ENCODE results near the gene MOV10L1.

MOV10L1 gene

DNA sequence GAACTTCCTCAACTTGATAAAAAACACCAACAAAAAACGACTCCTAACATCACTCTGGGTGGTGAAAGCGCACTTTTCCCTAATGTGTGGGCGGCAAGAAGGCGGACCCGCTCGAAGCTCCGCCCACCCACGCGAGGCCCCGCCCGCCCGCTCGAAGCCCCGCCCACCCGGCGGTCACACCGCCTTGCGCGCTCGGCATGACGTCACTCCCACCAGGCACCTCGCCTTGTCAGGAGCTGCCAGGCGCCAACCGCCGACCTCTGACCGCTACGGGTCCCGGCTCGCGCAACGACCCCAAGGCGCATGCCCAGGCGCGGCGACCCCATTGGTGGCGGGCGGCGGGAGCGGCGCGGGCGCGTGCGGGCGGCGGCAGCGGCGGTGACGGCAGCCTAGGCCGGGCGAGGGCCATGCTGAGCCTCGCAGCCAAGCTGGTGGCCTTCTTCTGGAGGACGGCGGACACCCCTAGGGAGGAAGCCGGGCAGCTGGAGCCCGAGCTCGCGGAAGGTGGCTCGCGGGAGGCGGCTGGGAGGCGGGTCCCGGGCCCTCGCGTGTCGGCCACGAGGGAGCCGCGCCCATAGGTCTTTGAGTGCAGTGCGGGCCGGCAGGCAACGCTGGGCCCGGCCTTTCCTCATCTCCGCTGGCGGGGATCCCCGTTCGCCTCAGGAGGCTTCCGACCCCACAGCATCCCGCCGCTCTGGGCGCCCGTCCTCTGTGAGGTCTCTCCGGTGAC, at the start of gene MOV10L1:
MOV10L1 (plus strand) TSS at position 325 of the 730 bp plus-strand sequence; CDS start at position 408, 83 bp downstream.
- no peak for DNase-seq (ENCODE audit: low spot score)

DNA sequence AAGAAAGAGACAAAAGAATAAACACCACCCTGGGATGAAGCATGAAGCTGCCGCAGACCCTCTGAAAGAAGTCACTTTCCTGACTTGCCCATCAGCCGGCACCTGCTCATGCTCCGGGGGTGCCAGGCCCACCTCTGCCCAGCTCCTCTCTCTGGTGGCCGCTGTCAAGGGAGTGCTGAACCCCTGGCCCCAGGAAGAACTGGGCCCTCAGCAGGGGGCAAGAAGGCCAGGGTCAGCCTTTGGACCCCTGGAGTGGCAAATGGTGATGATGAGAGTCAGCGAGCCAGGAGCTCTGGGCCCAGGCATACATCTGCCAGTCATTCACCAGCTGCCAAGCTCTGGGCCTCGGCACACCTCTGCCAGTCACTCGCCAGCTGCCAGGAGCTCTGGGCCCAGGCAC, 49.1 kb upstream of the MOV10L1 start:
- no peak for DNase-seq (ENCODE audit: low spot score)

DNA sequence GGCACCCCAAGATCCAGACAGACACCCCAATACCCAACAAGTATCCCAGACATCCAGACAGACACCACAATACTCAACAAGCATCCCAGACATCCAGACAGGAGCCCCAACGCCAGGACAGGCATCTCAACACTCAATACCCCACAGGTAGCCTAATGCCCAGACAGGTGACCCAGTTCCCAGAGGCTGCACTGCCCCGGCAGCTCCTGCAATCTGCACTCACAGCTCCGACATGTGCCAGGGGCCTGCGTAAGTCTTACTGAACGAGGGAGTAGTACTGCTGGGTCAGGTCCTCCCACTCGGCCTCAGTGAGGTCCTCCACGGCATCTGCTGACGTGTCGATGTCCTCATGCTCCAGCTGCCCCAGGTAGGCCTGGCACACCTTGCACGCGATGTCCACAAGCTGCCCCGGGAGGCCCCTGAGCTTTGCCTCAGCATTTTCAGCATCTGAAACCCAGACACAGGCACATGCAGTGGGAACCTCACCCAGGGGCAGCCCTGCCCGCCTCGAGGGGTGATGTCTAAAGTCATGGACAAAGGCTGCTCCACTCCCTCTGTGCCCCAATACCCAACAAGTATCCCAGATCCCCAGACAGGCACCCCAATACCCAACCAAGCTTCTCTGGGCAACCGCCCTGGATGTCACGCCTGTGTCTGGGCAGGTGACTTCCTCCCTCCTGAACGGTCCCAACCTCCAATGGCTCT, 48.3 kb upstream of the MOV10L1 start:
- no peak for DNase-seq (ENCODE audit: low spot score)

DNA sequence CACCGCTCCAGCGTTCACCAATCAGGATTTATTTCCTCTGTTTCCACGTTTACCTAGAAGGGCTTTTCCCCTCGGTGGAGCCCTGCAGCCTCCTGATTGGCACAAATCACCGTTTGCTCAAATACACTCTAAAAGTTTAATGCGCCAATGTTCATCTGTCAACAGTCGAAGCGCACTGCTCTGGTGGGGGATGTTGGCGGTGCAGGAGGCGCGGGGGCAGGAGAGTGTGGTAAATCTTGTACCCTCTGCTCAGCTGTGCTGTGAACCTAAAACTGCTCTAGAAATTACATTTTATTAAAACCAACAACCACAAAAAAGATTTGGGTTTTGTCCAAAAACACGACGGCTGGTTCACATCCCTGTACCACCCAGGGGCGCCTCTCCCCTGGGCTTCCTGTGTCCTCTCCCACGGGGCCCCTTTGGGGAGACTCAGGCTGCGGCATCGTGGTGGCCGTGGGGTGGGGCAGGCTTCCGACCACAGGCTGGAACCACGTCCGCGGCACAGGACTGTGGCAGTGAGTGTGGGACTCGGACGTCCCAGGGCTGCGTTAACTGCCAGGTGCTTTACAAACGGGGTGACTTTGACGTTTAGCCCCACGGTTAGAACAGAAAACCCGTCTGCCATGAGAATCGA, 45.2 kb upstream of the MOV10L1 start:
- no peak for DNase-seq (ENCODE audit: low spot score)

DNA sequence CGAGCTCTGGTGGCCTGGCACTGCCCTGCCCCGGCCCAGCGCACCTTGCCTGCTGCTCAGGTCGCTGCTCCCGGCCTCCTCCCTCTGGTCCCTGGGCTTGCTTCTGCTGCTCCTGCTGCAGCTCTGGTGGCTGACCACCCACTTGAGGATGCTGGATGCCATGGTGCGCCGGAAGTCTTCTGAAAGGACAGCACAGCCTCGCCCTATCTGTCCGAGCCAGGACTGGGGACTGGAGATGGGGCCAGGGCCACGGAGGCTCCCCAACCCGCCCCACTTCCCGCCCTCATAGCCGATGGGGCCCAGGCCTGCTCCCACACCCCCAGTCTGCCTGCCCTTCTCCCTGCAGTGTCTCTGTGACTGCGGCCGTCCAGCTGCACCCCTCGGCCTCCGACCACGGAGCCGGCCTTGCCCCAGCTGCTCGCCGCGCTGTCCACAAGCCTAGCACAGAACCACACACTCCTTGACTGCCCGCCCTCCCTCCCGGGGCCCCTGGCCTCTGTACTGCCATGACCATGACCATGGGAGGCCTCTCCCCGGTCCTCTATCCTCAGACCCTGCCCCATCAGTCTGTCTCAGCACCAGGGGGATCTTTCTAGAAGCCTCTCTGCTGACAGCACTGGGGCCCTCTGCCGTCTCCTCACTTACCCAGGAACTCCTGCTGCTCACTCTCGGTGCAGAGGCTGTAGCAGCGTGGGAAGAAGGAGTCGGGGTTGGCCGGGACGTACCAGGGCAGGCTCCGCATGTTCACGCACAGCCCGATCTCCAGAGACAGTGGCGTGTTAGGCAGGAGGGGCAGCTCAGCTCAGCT, 44.4 kb upstream of the MOV10L1 start:
- no peak for DNase-seq (ENCODE audit: low spot score)

DNA sequence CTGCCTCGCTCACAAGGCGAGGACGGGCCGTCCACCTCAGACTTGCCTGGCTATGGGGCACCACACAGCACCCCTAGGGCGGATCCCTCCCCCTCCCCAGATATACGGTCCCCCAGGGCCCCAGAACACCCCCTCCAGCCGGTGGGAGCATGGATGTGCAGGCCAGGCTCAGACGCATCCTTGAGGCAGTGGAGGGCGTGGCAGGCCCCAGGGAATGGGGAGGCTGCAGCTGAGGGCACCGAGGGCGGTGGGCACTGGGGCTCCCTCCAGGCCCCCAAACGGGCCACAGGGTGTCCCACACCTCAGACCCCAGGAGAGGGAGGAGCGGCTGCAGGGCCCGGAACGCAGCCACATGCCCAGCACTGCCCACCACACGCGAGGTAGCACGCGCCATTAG, 43.8 kb upstream of the MOV10L1 start:
- DNase-seq (ENCODE audit: low spot score), result no peak

DNA sequence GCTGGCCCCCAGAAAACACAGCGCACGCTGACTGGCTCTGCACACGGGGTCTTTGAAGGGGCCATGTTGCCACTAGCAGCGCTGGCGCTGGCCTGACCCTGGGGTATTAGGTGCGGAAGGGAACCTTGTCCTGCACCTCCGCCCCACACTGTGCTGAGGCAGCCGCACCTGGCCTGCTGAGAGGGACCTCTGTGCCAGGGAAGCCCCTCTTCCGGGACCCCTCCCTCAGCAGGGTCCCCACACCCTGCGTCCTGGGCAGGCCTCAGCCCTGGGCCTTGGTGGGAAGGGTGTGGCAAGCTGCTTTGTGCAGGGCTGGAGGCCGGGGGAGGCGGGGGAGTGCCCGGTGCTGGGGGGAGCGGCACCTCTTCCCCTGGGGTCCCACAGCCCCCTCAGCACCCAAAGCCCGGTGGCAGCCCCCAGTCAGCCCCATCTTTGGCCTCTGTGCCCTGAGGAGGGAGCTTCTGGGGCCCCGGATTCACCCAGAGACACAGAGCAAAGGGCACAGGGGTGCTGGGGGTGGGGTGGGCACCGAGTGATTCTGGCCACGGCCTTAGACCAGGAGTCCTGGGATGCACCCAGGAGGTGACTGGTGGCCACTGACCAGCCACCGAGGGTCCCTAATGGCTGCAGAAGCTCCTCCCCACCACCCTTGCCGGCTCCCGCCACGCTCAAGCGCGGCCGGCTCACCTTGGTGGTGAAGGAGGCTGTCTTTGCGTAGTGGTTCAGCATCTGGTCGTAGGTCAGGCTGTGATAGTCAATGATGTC, 43.1 kb upstream of the MOV10L1 start:
- DNase-seq (ENCODE audit: low spot score), result no peak

DNA sequence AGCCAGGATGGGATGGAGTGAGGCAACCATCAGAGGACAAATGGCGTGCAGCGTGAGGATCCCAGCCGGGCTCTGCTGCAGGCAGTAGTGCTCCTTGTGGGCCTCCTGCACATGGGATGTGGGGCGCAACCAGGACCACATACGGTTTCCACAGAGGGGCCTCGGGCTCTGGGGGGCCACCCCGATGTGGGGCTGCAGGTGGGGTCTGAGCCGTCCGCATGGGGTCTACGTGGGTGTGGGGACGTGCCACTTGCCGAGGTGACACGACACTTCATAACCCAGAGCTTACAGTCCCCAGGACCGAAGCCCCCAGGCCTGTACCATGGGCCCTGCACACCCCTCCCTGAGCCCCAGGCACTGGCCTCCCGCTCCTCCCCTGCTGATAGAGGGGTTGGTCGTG, 42.5 kb upstream of the MOV10L1 start:
- DNase-seq (ENCODE audit: low spot score), result no peak

DNA sequence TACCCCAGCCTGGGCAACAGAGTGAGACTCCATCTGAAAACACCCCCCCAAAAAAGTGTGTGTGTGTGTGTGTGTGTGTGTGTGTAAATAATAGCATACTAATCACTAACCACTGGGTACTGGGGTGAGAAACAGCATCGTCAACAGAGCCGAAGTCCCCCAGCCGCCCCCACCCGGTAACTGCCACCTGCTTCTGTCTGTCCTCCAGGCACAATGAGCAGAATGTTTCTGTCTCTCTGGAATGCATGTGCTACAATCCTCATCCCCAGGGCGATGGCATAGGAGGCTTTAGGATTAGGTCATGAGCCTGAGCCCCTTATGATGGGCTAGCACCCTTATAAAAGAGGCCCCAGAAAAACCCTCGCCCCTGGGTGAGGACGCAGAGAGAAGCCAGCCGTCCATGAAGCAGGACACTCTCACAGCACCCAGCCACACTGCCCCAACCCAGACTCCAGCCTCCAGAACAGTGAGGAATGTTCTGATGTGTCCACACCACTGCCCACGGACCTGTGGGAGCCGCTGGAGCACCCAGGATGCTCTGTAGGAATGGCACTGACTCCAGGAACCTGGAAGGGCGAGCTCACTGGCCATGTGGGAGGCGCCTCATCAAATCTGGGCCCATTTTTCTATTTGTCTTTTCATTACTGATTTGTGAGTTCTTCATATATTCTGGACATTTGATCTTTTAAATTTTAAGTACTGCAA, 41.6 kb upstream of the MOV10L1 start:
- DNase-seq (ENCODE audit: low spot score), result no peak

DNA sequence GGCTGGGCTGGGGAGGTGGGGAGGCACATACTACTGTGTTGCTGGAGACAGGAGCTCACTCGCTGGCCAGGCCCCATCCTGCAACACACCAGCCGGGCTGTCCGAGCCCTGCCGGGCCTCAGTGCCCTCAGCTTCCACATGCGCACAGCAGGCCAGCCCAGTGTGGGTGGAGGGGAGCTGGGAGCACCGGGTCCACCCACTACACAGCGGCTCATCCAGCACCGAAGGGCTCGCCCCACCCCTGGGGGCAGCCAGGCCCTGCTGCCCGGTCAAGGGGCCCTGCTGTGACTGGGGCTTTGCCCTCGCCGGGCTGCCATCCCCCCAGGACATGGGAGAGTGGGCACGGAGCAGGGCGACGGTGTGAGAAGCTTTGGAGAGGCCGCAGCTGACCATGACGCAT, 41.0 kb upstream of the MOV10L1 start:
- DNase-seq (ENCODE audit: low spot score), result no peak

DNA sequence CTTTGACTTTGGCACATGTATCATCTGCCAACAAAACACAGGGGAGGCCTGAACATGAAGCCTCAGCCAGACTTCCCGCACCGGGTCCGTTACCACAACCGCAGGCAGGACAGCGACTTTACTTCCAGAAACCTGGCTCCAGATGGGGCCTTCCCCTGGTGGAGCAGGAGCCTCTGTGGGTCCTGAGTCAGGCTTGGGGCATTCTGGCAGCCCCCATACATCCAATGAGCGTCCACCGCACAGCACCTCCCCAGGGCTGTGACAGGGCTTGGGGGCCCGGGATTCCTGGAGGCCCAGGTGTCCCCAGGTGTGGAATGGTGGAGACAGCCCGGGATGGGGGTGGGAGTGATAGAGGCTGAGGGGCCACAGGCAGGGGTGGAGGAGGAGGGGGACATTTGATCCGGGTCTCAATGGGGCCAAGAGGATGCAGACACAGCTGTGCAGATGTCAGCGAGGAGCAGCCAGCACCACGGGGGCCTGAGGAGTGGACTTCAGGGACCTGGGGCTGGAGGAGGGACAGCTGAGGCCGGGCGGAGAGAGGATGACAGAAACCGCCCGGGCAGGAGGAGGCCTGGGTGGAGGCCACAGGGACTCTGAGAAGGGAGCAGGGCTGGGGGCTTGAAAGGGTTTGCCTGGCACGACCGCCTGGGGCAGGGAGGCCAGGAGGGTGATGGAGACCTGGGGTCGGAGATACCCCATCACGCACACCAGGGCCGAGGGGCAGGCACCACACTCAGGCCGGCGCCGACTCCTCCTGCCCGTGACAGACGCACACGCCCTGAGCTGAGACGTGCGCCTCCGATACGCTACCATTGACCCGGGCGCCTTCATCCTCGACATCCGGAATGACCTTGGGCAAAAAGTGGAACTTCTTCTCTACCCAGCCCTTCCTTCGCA, 40.3 kb upstream of the MOV10L1 start:
- DNase-seq (ENCODE audit: low spot score), result no peak

DNA sequence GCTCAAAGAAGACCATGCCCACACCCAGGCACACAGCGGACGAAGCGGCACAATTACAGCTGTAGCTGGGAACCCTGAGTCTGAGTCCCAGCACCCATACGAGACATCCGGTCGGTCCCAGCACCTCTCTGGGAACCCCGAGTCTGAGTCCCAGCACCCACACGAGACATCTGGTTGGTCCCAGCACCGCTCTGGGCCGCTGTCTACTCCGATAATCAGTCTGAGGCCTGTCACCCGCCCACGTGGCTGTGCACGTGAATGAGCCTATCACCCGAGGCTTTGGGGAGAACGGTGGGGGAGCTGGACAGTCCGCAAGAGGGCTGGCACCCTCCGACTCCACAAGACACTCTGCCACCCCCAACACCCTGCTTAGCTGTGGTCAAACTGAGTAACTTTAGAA, 37.9 kb upstream of the MOV10L1 start:
- DNase-seq (ENCODE audit: low spot score), result no peak

DNA sequence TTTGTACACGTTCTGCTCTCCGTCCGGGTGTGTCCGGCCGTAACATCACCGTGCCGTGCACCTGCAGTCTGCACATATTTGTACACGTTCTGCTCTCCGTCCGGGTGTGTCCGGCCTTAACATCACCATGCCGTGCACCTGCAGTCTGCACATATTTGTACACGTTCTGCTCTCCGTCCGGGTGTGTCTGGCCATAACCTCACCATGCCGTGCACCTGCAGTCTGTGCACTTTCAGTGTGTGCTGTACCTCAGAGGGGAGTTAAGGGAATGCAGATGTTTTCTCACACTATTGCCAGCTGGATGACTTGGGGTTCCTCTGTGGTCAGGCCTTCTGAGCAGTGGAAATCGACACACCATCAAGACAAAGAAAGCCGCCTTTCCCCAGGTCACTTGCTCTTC, 35.9 kb upstream of the MOV10L1 start:
- DNase-seq (ENCODE audit: low spot score), result no peak

DNA sequence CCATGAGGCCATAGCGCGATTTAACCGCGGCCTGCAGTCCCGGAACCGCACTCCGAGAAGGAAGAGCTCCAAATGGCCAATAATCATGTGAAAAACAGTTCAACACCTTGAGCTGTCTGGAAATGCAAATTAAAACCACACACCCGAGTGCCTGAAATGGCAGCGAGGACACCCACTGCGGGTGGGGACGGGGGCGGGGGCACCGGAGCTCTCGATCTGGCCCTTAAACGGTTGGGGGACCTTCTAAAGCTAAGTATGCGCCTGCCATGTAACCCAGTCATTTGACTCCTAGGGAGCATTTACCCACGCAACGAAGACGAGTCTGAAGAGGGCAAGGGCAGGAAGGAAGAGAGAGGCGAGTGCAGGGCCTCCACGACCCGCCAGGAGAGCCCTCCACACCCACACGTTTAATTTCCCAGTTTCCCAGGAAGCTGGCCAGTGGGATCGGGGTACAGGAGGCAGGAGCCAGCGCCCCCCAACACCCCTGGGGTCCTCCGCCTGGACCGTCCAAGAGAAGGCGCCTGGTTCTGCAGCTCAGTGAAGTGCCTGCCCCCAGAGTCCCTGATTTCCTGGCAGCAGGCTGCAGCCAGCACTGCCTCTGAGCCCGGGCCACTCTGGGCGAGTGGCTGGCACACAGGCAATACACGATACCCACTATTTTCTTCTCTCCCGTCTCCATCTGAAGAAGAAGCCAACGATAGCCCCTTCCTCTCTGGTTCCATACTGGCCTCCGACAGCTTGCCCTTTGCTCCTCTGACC, 33.4 kb upstream of the MOV10L1 start:
- no peak for DNase-seq (ENCODE audit: low spot score)

DNA sequence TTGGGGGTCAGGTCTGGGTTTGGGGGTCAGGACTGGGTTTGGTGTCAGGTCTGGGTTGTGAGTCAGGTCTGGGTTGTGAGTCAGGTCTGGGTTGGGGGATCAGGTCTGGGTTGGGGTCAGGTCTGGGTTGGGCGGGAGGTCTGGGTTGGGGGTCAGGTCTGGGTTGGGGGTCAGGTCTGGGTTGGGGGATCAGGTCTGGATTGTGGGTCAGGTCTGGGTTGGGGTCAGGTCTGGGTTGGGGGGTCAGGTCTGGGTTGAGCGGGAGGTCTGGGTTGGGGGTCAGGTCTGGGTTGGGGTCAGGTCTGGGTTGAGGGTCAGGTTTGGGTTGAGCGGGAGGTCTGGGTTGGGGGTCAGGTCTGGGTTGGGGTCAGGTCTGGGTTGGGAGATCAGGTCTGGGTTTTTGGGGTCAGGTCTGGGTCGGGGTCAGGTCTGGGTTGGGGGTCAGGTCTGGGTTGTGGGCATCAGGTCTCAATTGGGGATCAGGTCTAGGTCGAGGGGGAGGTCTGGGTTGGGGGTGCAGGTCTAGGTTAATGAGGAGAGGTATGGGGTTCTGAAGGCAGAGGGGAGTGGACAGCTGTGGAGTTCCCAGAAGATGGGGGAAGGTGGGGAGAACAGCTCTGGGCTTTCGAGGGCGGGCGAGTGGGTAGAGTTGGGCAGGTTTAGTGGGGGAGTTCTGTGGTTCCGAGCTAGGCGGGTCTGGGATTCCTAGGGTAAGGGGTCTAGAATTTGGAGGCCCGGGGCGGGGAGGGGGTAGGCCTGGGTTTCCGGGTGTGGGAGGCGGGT, 32.3 kb upstream of the MOV10L1 start:
- no peak for DNase-seq (ENCODE audit: low spot score)

DNA sequence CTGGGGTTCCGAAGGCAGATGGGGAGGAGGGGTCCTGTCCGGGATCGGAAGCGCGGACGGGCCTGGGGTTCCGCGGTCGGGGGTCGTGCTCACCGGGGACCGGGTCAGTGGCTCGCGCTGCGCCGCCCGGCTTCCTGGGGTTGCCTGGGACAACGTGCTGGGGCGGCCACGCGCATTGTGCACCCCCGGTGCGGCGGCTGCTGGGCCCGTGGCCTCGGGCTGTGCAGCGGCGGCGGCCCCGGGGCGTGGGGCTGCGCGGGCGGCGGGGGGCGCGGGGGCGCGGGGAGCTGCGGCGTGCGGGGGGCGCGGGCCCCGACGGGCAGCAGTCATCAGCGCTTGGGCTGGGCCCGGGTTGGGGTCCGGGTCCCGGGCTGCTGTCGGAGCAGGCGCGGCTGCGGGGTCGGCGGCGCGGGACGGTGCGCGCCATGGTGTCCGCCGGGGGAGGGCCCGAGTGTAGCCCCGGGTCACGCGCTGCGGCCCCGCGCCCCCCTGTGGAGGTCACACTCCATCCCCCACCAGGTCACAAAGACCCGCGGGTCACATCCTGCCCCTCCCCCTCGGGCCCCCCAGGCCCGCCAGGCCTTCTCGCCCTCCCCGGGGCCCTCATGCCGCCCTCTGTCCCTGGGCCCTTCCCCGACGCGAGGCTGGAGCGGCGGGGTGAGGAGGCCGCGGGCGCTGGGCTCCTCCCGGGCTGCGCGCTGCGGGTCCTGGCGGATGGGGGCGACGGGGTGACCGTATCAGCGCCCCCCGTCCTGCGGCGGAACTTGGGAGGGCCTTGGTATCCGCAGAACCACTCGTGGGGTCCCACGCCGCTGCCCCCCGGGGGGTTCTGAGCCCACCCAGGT, 31.5 kb upstream of the MOV10L1 start, which contains the start of gene TTLL8:
TTLL8 (minus strand) TSS at position 238 of the 845 bp plus-strand sequence.
- DNase-seq (ENCODE audit: low spot score), result no peak
